ENCODE data around the gene PYURF. TPM values are rescaled to one million over a fixed set of nuclear protein-coding genes. Genes with fewer than 3 reads are reported as not detected.

Gene PYURF
- total RNA-seq, 1 experiment from 2014 or later: 41.7 TPM

DNA sequence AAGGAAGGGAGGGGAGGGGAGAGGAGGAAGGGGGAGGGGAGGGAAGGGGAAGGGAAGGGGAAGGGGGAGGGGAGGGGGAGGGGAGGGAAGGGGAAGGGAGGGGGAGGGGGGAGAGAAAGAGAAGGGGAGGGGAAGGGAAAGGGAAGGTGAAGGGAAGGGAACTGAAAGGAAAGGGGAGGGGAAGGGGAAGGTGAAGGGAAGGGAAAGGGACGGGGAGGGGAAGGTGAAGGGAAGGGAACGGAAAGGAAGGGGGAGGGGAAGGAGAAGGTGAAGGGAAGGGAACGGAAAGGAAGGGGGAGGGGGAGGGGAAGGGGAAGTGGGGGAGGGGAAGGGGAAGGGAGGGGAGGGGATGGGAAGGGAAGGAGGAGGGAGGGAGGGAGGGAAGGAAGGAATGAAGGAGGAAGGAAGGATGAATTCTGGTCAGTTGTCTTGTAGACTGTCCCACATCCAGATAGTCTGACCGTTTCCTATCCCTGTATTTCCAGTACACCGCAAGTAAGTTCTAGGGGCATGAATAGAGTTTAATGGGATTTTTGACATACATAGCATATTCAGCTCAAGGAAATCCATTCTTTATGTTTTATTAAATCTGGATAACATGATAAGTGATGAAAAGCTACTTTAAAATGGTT, 46.2 kb downstream of the PYURF start:
- Mint-ChIP-seq H3K4me3 (no peak overlapping the region), H3K4me1 (peaks cover 0 to 3% of the 10 kb centered on the region in 2 experiments; a peak in 1 of 4 replicates), H3K27me3 (ENCODE audit: low read depth) (no peaks in the 10 kb centered on the region), H3K9me3 (no peaks in the 10 kb centered on the region), H3K36me3 (ENCODE audit: insufficient read depth in 1 of 3, low read depth in 3 of 3) (peaks cover 0 to 4% (median 4%) of the 10 kb centered on the region in 3 experiments; a peak in 4 of 7 replicates), H3K27ac (no peak overlapping the region)
- Histone ChIP-seq H2AK5ac (ENCODE audit: insufficient read length, low read length) (no peak overlapping the region), H3K9ac (ENCODE audit: extremely low read depth, insufficient read length, low read length) (no peak overlapping the region), H4K5ac (ENCODE audit: insufficient read length, low read depth, low read length) (no peak overlapping the region), H3T11ph (ENCODE audit: low read length) (no peak overlapping the region), H3K9me3 (ENCODE audit: control insufficient read depth, low read depth, low read length) (no peaks in the 10 kb centered on the region), H4K20me1 (ENCODE audit: control insufficient read depth, insufficient read depth, insufficient read length) (no peaks in the 10 kb centered on the region), H2BK20ac (ENCODE audit: low read depth, low read length, poor library complexity, severe bottlenecking) (no peak overlapping the region), H3K27ac (ENCODE audit: insufficient read length, low read depth, low read length) (no peak overlapping the region), H3K4ac (ENCODE audit: low read depth, low read length) (no peak overlapping the region), H3K23me2 (ENCODE audit: insufficient read length, low read depth, low read length, poor library complexity, severe bottlenecking) (no peaks in the 10 kb centered on the region), H3K79me2 (ENCODE audit: insufficient read depth, low read length) (no peaks in the 10 kb centered on the region), H2BK12ac (ENCODE audit: insufficient read length, low read depth, low read length) (no peak overlapping the region), H3K27me3 (ENCODE audit: insufficient read depth, low read length) (no peaks in the 10 kb centered on the region), H2BK5ac (ENCODE audit: insufficient read length, low read length) (no peak overlapping the region), H3K18ac (ENCODE audit: insufficient read length, low read depth, low read length) (no peak overlapping the region), H3K79me1 (ENCODE audit: insufficient read depth, low read depth, low read length, poor library complexity, severe bottlenecking) (no peaks in the 10 kb centered on the region), H3K56ac (ENCODE audit: insufficient read length, low read depth, low read length) (no peak overlapping the region), H3K14ac (ENCODE audit: insufficient read depth, low read length) (no peak overlapping the region), H2BK15ac (ENCODE audit: low read depth, low read length) (no peak overlapping the region), H2BK120ac (ENCODE audit: low read depth, low read length, poor library complexity, severe bottlenecking) (no peak overlapping the region), H3K23ac (ENCODE audit: insufficient read length, low read depth, low read length) (no peak overlapping the region), H2AFZ (ENCODE audit: low read length) (no peak overlapping the region), H4K8ac (replicated peaks; ENCODE audit: insufficient read length, low read depth, low read length) (no peak overlapping the region), H3K4me2 (ENCODE audit: insufficient read depth, insufficient read length, low read length) (no peak overlapping the region), H4K91ac (ENCODE audit: insufficient read length, low read depth, low read length) (no peak overlapping the region), H3K4me1 (ENCODE audit: insufficient read depth, low read length) (no peaks in the 10 kb centered on the region)
- no CpG with 5 or more reads among the region's 5 CpGs for WGBS (ENCODE audit: extremely low coverage, insufficient read length, low lambda C conversion rate)
- no peak for DNase-seq
- TF ChIP-seq, protein P1, sequence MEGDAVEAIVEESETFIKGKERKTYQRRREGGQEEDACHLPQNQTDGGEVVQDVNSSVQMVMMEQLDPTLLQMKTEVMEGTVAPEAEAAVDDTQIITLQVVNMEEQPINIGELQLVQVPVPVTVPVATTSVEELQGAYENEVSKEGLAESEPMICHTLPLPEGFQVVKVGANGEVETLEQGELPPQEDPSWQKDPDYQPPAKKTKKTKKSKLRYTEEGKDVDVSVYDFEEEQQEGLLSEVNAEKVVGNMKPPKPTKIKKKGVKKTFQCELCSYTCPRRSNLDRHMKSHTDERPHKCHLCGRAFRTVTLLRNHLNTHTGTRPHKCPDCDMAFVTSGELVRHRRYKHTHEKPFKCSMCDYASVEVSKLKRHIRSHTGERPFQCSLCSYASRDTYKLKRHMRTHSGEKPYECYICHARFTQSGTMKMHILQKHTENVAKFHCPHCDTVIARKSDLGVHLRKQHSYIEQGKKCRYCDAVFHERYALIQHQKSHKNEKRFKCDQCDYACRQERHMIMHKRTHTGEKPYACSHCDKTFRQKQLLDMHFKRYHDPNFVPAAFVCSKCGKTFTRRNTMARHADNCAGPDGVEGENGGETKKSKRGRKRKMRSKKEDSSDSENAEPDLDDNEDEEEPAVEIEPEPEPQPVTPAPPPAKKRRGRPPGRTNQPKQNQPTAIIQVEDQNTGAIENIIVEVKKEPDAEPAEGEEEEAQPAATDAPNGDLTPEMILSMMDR (conservative IDR thresholded peaks at IDR 0.05): no peak

Other genes starting within 250 kb of the PYURF start
- gene PPM1K, start 239.2 kb downstream of the PYURF start, total RNA-seq (2021): 10.2 and 10.4 TPM in 2 replicates
- 8.2 and 8.3 TPM in 2 replicates for gene HERC6, start 144.9 kb downstream of the PYURF start, total RNA-seq (2021)
- 17.2 and 18.5 TPM in 2 replicates for gene HERC5, start 66.7 kb downstream of the PYURF start, total RNA-seq (2021)
- gene HERC3, start 68.7 kb upstream of the PYURF start, total RNA-seq (2021): 2.9 and 3.1 TPM in 2 replicates
- 2.1 and 2.2 TPM in 2 replicates for gene NAP1L5, start 174.1 kb upstream of the PYURF start, total RNA-seq (2021)